MCF 10A (cell line): ENCODE data around the gene LAMTOR1. TPM values are rescaled to one million over a fixed set of nuclear protein-coding genes. Genes with fewer than 3 reads are reported as not detected.
A peak's percentile ranks its signal among the peaks of the same experiment; 100 is the strongest.

ENCODE experiments used
- BruUV-seq: library from RNA; stranded (reverse); fragments of 400-500 nt; replicated peaks from 2 replicates; lab custom pipeline; 2021; lab: Mats Ljungman, UMichigan
- CTCF ChIA-PET: fragments of 300-600 bp; sonication (Branson Sonifier 250); formaldehyde crosslinking; extraction: SDS; loops from one replicate; lab custom pipeline; 2021; ENCODE audit warnings: antibody characterized with exemption, inconsistent platforms; lab: Yijun Ruan, JAX
- POLR2A ChIA-PET: fragments of 300-600, 350-650 bp; sonication (Branson Sonifier 250); formaldehyde crosslinking; extraction: SDS; loops from one replicate; lab custom pipeline; 2020; ENCODE audit warnings: antibody characterized with exemption, inconsistent platforms; lab: Yijun Ruan, JAX
- DNase-seq: peaks from one replicate; pipeline ENCODE4 v3.0.0-alpha.2; 2018; ENCODE audit not compliant: unreplicated experiment
- H3K27ac Mint-ChIP-seq: one replicate; pipeline ENCODE4 v1.8.0; 2022; ENCODE audit warnings: mild to moderate bottlenecking, low read depth, mixed read lengths; ENCODE audit not compliant: unreplicated experiment
- H3K27me3 Mint-ChIP-seq: one replicate; pipeline ENCODE4 v1.8.0; 2022; ENCODE audit warnings: mixed read lengths; ENCODE audit not compliant: insufficient read depth, unreplicated experiment
- H3K36me3 Mint-ChIP-seq: one replicate; pipeline ENCODE4 v1.8.0; 2022; ENCODE audit warnings: mild to moderate bottlenecking, moderate library complexity, mixed read lengths; ENCODE audit not compliant: insufficient read depth, unreplicated experiment
- H3K4me1 Mint-ChIP-seq: one replicate; pipeline ENCODE4 v1.8.0; 2022; ENCODE audit warnings: mixed read lengths; ENCODE audit not compliant: insufficient read depth, unreplicated experiment
- H3K4me3 Mint-ChIP-seq: one replicate; pipeline ENCODE4 v1.8.0; 2022; ENCODE audit warnings: mild to moderate bottlenecking, moderate library complexity, mixed read lengths; ENCODE audit not compliant: unreplicated experiment
- H3K9me3 Mint-ChIP-seq: one replicate; pipeline ENCODE4 v1.8.0; 2022; ENCODE audit warnings: mixed read lengths; ENCODE audit not compliant: unreplicated experiment
- CTCF ChIP-seq: fragments of 200-600 bp; IDR thresholded peaks from one replicate; pipeline ENCODE4 v1.8.0; 2022; ENCODE audit warnings: antibody characterized with exemption, mild to moderate bottlenecking; ENCODE audit not compliant: unreplicated experiment
- intact Hi-C: fragments of 100-400 bp; cut with micrococcal nuclease; formaldehyde crosslinking; loops from 2 replicates; pipeline ENCODE4 v1.14.1; 2022
- total RNA-seq: library from RNA; stranded (reverse); gene quantifications from 2 replicates; pipeline ENCODE4 v1.2.3, GENCODE V29; 2022

LAMTOR1 gene
- total RNA-seq, 1 experiment from 2014 or later = 76.9 TPM

- peaks cover 7% of the 10 kb centered on the region for H3K36me3 Mint-ChIP-seq
- BruUV-seq = no TSS peak
- no peaks in the 10 kb centered on the region for H3K4me1 Mint-ChIP-seq
- H3K27ac Mint-ChIP-seq = no peak overlapping the region
- TF ChIP-seq CTCF = no peak
- POLR2A ChIA-PET = interaction anchor here (1.1 to 2.3 kb wide), 4 partner anchors 10 to 22 kb away, joined by 3 to 6 read pairs (median 5); partner anchors contain the start of gene ANAPC15
- no peak overlapping the region for H3K4me3 Mint-ChIP-seq
- intact Hi-C loops = no loop called here
- no peaks in the 10 kb centered on the region for H3K9me3 Mint-ChIP-seq
- CTCF ChIA-PET = no interaction called here
- no peaks in the 10 kb centered on the region for H3K27me3 Mint-ChIP-seq
- DNase-seq = no peak
Observed at GRCh38 chr11:72122607-72123006, 19.5 kb upstream of the LAMTOR1 start.

GRCh38 chr11:72120930-72121329, 17.8 kb upstream of the LAMTOR1 start:
- BruUV-seq = no TSS peak
- TF ChIP-seq CTCF = no peak
- CTCF ChIA-PET = no interaction called here
- Mint-ChIP-seq H3K27ac (no peak overlapping the region), H3K4me3 (no peak overlapping the region), H3K9me3 (no peaks in the 10 kb centered on the region), H3K36me3 (peaks cover 7% of the 10 kb centered on the region), H3K27me3 (no peaks in the 10 kb centered on the region), H3K4me1 (no peaks in the 10 kb centered on the region)
- POLR2A ChIA-PET = interaction anchor here (0.8 to 2.3 kb wide), 2 partner anchors 8 to 20 kb away, joined by 4 to 6 read pairs; partner anchors contain the start of gene ANAPC15
- intact Hi-C loops = no loop called here
- DNase-seq = no peak

GRCh38 chr11:72119198-72119597, 16.1 kb upstream of the LAMTOR1 start:
- no peak for TF ChIP-seq CTCF
- intact Hi-C loops = no loop called here
- Mint-ChIP-seq H3K4me3 (no peak overlapping the region), H3K27me3 (no peaks in the 10 kb centered on the region), H3K4me1 (no peaks in the 10 kb centered on the region), H3K36me3 (peaks cover 7% of the 10 kb centered on the region), H3K27ac (no peak overlapping the region), H3K9me3 (no peaks in the 10 kb centered on the region)
- ChIA-PET CTCF (interaction anchor here (0.7 to 2.0 kb wide), 4 partner anchors 11 to 65 kb away, joined by 3 to 9 read pairs (median 6); no protein-coding TSS in a partner anchor), POLR2A (interaction anchor here (0.8 to 1.4 kb wide), 2 partner anchors 22 to 24 kb away, joined by 3 to 4 read pairs; no protein-coding TSS in a partner anchor)
- DNase-seq = no peak
- BruUV-seq = no TSS peak

- TF ChIP-seq CTCF = no peak
- no peak for DNase-seq
- ChIA-PET CTCF (no interaction called here), POLR2A (interaction anchor here (1.4 to 1.8 kb wide), 3 partner anchors 12 to 14 kb away, joined by 3 to 4 read pairs (median 4); no protein-coding TSS in a partner anchor)
- H3K9me3 Mint-ChIP-seq = no peaks in the 10 kb centered on the region
- H3K27ac Mint-ChIP-seq = peak overlapping the region; percentile 3
- no peak overlapping the region for H3K4me3 Mint-ChIP-seq
- no TSS peak for BruUV-seq
- H3K4me1 Mint-ChIP-seq = peaks cover 14% of the 10 kb centered on the region
- no peaks in the 10 kb centered on the region for H3K27me3 Mint-ChIP-seq
- H3K36me3 Mint-ChIP-seq = peaks cover 14% of the 10 kb centered on the region
- intact Hi-C loops = no loop called here
Observed at GRCh38 chr11:72116019-72116755, 13.1 kb upstream of the LAMTOR1 start.
